Measurements from ENCODE around the gene CYGB. TPM values are rescaled to one million over a fixed set of nuclear protein-coding genes. Genes with fewer than 3 reads are reported as not detected.
"Not testable (repeated sequence)": the region's sequence is repeated elsewhere in the genome, so short reads cannot be mapped to it uniquely, and the experiment has no call there.

The CYGB gene
- total RNA-seq, 1 donor from 2014 or later: 10.1 TPM

GRCh38 chr17:76566988-76567431 lies 29.5 kb upstream of the CYGB start:
- Mint-ChIP-seq H3K4me3 (no peak overlapping the region), H3K27ac (no peak overlapping the region), H3K9me3 (no peaks in the 10 kb centered on the region), H3K4me1 (peaks cover 10% of the 10 kb centered on the region), H3K36me3 (peaks cover 18% of the 10 kb centered on the region), H3K27me3 (ENCODE audit: low read depth) (no peaks in the 10 kb centered on the region)
- DNase-seq (ENCODE audit: low spot score in 2 of 2, unreplicated experiment in 2 of 2): no peak
- TF ChIP-seq CTCF (IDR thresholded peaks at IDR 0.05; ENCODE audit: unreplicated experiment): no peak

GRCh38 chr17:76566613-76566943 lies 29.1 kb upstream of the CYGB start:
- Mint-ChIP-seq H3K4me1 (peaks cover 14% of the 10 kb centered on the region), H3K4me3 (no peak overlapping the region), H3K27ac (no peak overlapping the region), H3K9me3 (no peaks in the 10 kb centered on the region), H3K36me3 (peaks cover 22% of the 10 kb centered on the region), H3K27me3 (ENCODE audit: low read depth) (no peaks in the 10 kb centered on the region)
- no peak for TF ChIP-seq CTCF (IDR thresholded peaks at IDR 0.05; ENCODE audit: unreplicated experiment)
- DNase-seq (ENCODE audit: low spot score in 2 of 2, unreplicated experiment in 2 of 2): no peak

DNA sequence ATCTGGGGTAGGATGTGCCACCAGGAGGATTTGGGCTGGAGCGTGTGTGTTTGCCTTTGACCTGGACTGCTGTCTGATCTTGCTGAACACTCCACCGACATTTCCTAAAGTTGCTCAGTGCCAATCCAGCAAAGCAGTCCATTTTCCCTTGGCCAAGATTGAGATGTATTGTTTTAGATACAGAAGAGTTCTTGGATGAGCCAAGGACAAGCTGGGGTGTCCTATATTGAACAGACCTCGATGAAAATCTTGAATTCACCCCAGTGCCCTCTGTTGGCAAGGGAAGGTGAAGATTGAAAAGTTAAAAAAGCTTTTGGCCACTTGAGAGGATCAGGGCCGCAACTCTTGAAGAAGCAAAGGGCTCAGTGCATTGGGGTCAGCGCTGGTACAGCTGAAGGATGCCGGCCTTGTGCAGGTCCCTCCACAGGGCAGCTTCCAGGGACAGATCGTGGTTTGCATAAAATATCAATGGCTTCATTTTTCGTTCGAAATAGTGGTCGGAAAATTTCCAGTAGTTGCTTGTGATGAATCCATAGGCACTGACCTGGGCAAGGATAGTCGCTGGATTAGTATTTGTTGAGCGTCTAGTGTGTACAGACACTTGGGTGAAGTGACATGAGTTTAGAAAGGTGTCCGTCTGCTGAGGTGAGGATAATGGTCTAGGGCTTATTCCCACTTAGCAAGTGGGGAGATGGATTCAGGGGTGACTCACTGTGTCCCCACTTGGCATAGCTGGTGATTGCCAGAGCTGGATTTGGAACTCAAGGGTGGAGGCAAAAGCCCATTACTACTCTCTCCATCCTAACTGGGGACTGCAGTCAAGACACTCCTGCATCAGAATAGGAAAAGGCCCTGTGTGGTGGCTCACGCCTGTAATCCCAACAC lies 28.5 kb upstream of the CYGB start:
- Mint-ChIP-seq H3K27ac (peak overlapping the region; percentile 73), H3K36me3 (peaks cover 24% of the 10 kb centered on the region), H3K4me3 (no peak overlapping the region), H3K4me1 (peaks cover 21% of the 10 kb centered on the region), H3K27me3 (ENCODE audit: low read depth) (no peaks in the 10 kb centered on the region), H3K9me3 (no peaks in the 10 kb centered on the region)
- DNase-seq (ENCODE audit: low spot score in 2 of 2, unreplicated experiment in 2 of 2): no peak
- TF ChIP-seq CTCF (IDR thresholded peaks at IDR 0.05; ENCODE audit: unreplicated experiment): no peak

DNA sequence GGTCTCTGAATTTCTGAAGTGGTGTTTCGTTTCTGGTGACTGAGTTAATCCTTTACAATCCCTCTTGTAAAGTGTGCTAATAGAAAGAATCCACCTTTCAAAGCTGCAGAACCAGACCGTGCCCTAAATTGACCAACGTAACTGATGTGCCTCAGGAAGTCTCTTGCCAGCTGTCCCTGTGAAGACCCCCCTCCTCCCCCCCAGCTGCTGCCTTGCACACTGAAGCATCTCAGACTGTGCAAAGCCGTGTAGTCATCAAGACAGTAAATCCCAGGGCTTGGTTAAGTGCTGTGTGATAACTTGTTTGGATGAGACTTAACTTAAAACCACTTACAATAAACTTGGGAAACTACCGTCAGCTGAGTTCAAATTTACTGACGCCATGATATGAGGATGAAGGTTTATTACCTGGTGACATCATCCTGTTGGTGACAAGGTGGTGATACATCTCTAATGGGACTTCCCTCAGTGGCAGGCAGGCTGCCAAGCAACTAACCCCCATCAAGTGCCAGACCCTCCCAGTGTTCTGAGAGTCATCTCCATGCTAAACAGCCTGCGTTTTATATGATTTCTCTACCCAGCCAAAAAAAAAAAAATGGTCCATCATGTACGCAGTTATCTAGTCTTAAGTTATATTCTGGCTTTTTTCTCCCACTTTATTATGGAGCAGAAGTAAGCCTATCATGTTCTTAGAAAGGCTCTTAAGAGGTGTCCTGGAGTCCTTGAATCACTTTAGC lies 27.6 kb upstream of the CYGB start:
- H3K9me3 Mint-ChIP-seq; DNase-seq (ENCODE audit: low spot score in 2 of 2, unreplicated experiment in 2 of 2); H3K4me3 Mint-ChIP-seq; H3K27me3 Mint-ChIP-seq (ENCODE audit: low read depth): not testable (repeated sequence)
- H3K4me1 Mint-ChIP-seq: peaks cover 29% of the 10 kb centered on the region
- peaks cover 24% of the 10 kb centered on the region for H3K36me3 Mint-ChIP-seq
- peak overlapping the region; percentile 73 for H3K27ac Mint-ChIP-seq

DNA sequence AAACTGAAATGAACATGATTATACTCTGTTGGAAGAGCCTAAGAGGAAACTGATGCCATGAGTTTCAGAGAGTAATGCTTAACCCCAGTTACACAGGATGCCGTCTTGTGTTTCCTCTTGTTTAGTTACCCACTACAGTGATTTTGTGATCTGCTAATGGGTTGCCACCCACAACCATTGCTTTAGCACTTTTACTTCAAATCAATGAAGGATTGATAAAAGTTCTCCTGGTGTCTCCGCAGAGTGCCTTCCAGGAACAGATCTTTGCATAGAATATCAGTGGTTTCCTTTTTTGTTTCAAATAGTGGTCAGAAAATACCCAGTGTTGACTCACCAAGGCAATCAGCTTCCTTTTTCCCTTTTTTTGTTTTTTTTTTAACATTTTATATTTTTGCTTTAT lies 25.9 kb upstream of the CYGB start:
- H3K9me3 Mint-ChIP-seq; H3K27me3 Mint-ChIP-seq (ENCODE audit: low read depth); H3K27ac Mint-ChIP-seq; DNase-seq (ENCODE audit: low spot score in 2 of 2, unreplicated experiment in 2 of 2); H3K4me3 Mint-ChIP-seq: not testable (repeated sequence)
- Mint-ChIP-seq H3K36me3 (peaks cover 24% of the 10 kb centered on the region), H3K4me1 (peaks cover 45% of the 10 kb centered on the region)

DNA sequence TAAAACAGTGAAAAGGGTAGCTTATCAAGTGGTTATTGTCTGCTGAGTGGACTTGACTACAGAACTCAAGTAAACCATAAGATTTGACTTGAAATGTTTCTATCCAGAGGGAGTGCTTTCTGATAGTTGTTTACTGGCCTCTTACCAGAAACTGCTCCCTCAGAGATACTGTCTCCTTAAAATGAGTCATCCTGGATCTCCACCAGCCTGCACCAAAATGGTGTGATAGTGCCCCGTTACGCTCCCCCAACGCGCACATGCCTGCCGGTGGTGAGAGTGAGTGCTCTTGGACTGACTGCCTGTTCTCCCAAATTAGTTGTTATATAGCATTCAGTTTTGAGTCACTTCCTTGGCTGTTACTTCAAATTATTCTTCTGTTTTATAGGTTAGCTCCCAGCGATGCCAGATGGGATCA lies 25.2 kb upstream of the CYGB start:
- H3K36me3 Mint-ChIP-seq: peaks cover 24% of the 10 kb centered on the region
- DNase-seq (ENCODE audit: low spot score in 2 of 2, unreplicated experiment in 2 of 2): no peak
- peaks cover 47% of the 10 kb centered on the region for H3K4me1 Mint-ChIP-seq
- H3K27ac Mint-ChIP-seq: peak overlapping the region; percentile 85
- TF ChIP-seq CTCF (IDR thresholded peaks at IDR 0.05; ENCODE audit: unreplicated experiment): no peak
- H3K9me3 Mint-ChIP-seq: no peaks in the 10 kb centered on the region
- no peak overlapping the region for H3K4me3 Mint-ChIP-seq
- no peaks in the 10 kb centered on the region for H3K27me3 Mint-ChIP-seq (ENCODE audit: low read depth)

Measured in mesothelial cell of epicardium (in vitro differentiated cells).